ENCODE data around the gene RBM38.
"Not testable (repeated sequence)": the region's sequence is repeated elsewhere in the genome, so short reads cannot be mapped to it uniquely, and the experiment has no call there.

RBM38 gene

GRCh38 chr20:57390604-57391438 lies at the start of gene RBM38:
TSS of gene RBM38 (plus strand) at chr20:57391396. CDS start at chr20:57391582, 186 bp downstream.
- peak within 1 kb of the TSS; percentile 71 for H3K27ac ChIP-seq
- TF ChIP-seq CTCF (conservative IDR thresholded peaks at IDR 0.05; ENCODE audit: low read depth) = no peak
- CTCF ChIA-PET = interaction anchor here (0.6 to 2.0 kb wide), 3 partner anchors 45 to 131 kb away, joined by 4 read pairs; no protein-coding TSS in a partner anchor
- DNase-seq (ENCODE audit: low spot score) = peak; percentile 94
- POLR2A ChIA-PET (ENCODE audit: low non-redundant PET) = no interaction called here

- TF ChIP-seq CTCF (conservative IDR thresholded peaks at IDR 0.05; ENCODE audit: low read depth) = no peak
- no peak for DNase-seq (ENCODE audit: low spot score)
- H3K27ac ChIP-seq = no peak overlapping the region
- ChIA-PET POLR2A (ENCODE audit: low non-redundant PET) (interaction anchor here (0.6 kb wide), 1 partner anchor 255 kb away, joined by 3 read pairs; no protein-coding TSS in a partner anchor), CTCF (interaction anchor here (1.4 to 11.6 kb wide), 2 partner anchors 9 to 250 kb away, joined by 6 to 108 read pairs; no protein-coding TSS in a partner anchor)
Observed at GRCh38 chr20:57341663-57342062, 49.5 kb upstream of the RBM38 start.

- CTCF ChIA-PET = interaction anchor here (0.8 to 11.6 kb wide), 4 partner anchors 10 to 276 kb away, joined by 3 to 108 read pairs (median 5); no protein-coding TSS in a partner anchor
- POLR2A ChIA-PET (ENCODE audit: low non-redundant PET) = no interaction called here
- DNase-seq (ENCODE audit: low spot score) = peak; percentile 35
- TF ChIP-seq CTCF (conservative IDR thresholded peaks at IDR 0.05; ENCODE audit: low read depth) = no peak
- H3K27ac ChIP-seq = no peak overlapping the region
Observed at GRCh38 chr20:57342829-57343228, 48.4 kb upstream of the RBM38 start.

GRCh38 chr20:57346477-57346876 lies 44.7 kb upstream of the RBM38 start:
- POLR2A ChIA-PET (ENCODE audit: low non-redundant PET) = no interaction called here
- peak; percentile 64 for DNase-seq (ENCODE audit: low spot score)
- CTCF ChIA-PET = interaction anchor here (0.5 to 11.6 kb wide), 24 partner anchors 10 to 1832 kb away, joined by 3 to 108 read pairs (median 4); partner anchors contain the start of gene SPO11
- TF ChIP-seq CTCF (conservative IDR thresholded peaks at IDR 0.05; ENCODE audit: low read depth) = peak; percentile 96
- H3K27ac ChIP-seq = no peak overlapping the region

GRCh38 chr20:57347393-57347792 lies 43.8 kb upstream of the RBM38 start:
- ChIA-PET CTCF (interaction anchor here (0.7 to 11.6 kb wide), 7 partner anchors 84 to 370 kb away, joined by 3 to 108 read pairs (median 6); no protein-coding TSS in a partner anchor), POLR2A (ENCODE audit: low non-redundant PET) (no interaction called here)
- no peak for TF ChIP-seq CTCF (conservative IDR thresholded peaks at IDR 0.05; ENCODE audit: low read depth)
- no peak for DNase-seq (ENCODE audit: low spot score)
- H3K27ac ChIP-seq = no peak overlapping the region

GRCh38 chr20:57348200-57348921 lies 42.8 kb upstream of the RBM38 start:
- CTCF ChIA-PET = interaction anchor here (0.6 to 11.6 kb wide), 5 partner anchors 16 to 295 kb away, joined by 3 to 108 read pairs (median 6); no protein-coding TSS in a partner anchor
- DNase-seq (ENCODE audit: low spot score); H3K27ac ChIP-seq; POLR2A ChIA-PET (ENCODE audit: low non-redundant PET): not testable (repeated sequence)

GRCh38 chr20:57348922-57349574 lies 42.1 kb upstream of the RBM38 start:
- H3K27ac ChIP-seq; DNase-seq (ENCODE audit: low spot score): not testable (repeated sequence)
- ChIA-PET CTCF (interaction anchor here (0.6 to 11.6 kb wide), 6 partner anchors 17 to 453 kb away, joined by 3 to 108 read pairs (median 5); no protein-coding TSS in a partner anchor), POLR2A (ENCODE audit: low non-redundant PET) (interaction anchor here (0.6 kb wide), 1 partner anchor 276 kb away, joined by 3 read pairs; no protein-coding TSS in a partner anchor)
